Lung (tissue), 12 donors: Measurements from ENCODE around the gene PIAS1. TPM values are rescaled to one million over a fixed set of nuclear protein-coding genes. Genes with fewer than 3 reads are reported as not detected.

Source experiments
- ATAC-seq: fragments of 200-7000 bp; cut with Tn5 transposase; one replicate; pipeline ENCODE4 v1.9.1; 2020; ENCODE audit warnings: moderate number of reproducible peaks; ENCODE audit not compliant: insufficient read depth, low FRiP score
- DNase-seq, 3 donors: peaks; one replicate each; pipeline ENCODE4 v3.0.0-alpha.2; 2013 to 2017
- H3K27ac ChIP-seq, 2 donors: one replicate each; pipeline ENCODE4 v1.5.1; 2013; ENCODE audit warnings: mild to moderate bottlenecking in 2 of 2, moderate library complexity in 2 of 2, control low read depth in 1 of 2, inconsistent platforms in 1 of 2, low read depth in 1 of 2, low read length in 1 of 2
- H3K27me3 ChIP-seq, 3 donors: one replicate each; pipeline ENCODE4 v1.5.1; 2013; ENCODE audit warnings: low read length in 2 of 3; ENCODE audit not compliant: control insufficient read depth in 3 of 3, insufficient read depth in 3 of 3
- H3K36me3 ChIP-seq, 4 donors: one replicate each; pipeline ENCODE4 v1.5.1; 2013; ENCODE audit warnings: low read length in 4 of 4, mild to moderate bottlenecking in 1 of 4, moderate library complexity in 1 of 4; ENCODE audit not compliant: control insufficient read depth in 4 of 4, insufficient read depth in 4 of 4
- H3K4me1 ChIP-seq, 5 donors: one replicate each; pipeline ENCODE4 v1.5.1; 2013; ENCODE audit warnings: low read length in 5 of 5, mild to moderate bottlenecking in 2 of 5, moderate library complexity in 1 of 5; ENCODE audit not compliant: control insufficient read depth in 5 of 5, insufficient read depth in 5 of 5
- H3K4me3 ChIP-seq: one replicate; pipeline ENCODE4 v1.5.1; 2013; ENCODE audit warnings: mild to moderate bottlenecking, control low read depth, moderate library complexity
- H3K9ac ChIP-seq, 2 donors: one replicate each; pipeline ENCODE4 v1.5.1; 2013; ENCODE audit warnings: low read length in 2 of 2, control low read depth in 1 of 2; ENCODE audit not compliant: insufficient read depth in 1 of 2
- H3K9me3 ChIP-seq, 4 donors: one replicate each; pipeline ENCODE4 v1.5.1; 2013; ENCODE audit warnings: low read length in 3 of 4, mild to moderate bottlenecking in 1 of 4, moderate library complexity in 1 of 4; ENCODE audit not compliant: control insufficient read depth in 4 of 4, insufficient read depth in 3 of 4
- WGBS, 2 donors: extraction: QIAGEN DNeasy Blood & Tissue Kit; methylation state at CpG; one replicate each; pipeline ENCODE4 v1.1.7; 2013; 5-methylcytosine and 5-hydroxymethylcytosine counted together
- polyA plus RNA-seq, 2 donors: library from polyadenylated mRNA; stranded (reverse); fragments of 200-250 nt; gene quantifications; one replicate each; pipeline ENCODE4 v1.2.1, GENCODE V29; 2013
- total RNA-seq, 2 donors: library from RNA; depleted of rRNA in 1 of 2; stranded (reverse); fragments of >200 nt in 1 of 2; gene quantifications; one replicate each; pipeline ENCODE4 v1.2.1, GENCODE V29; 2014 to 2021
- TF ChIP-seq, protein P1 (sequence below): IDR thresholded peaks from 2 replicates; pipeline ENCODE4 v1.5.1; 2012; ENCODE audit warnings: mild to moderate bottlenecking; ENCODE audit errors: control extremely low read depth, extremely low read depth
- donor health status: control.
- donor health status: control.
- donor health status: Bipolar disorder and iron deficiency.
- donor health status: healthy.
- donor health status: DM: yes; HTN: yes; CAD: no.

Gene PIAS1
- total and polyA plus RNA-seq, 4 donors: 14.6 to 157 (median 30.4) TPM

DNA sequence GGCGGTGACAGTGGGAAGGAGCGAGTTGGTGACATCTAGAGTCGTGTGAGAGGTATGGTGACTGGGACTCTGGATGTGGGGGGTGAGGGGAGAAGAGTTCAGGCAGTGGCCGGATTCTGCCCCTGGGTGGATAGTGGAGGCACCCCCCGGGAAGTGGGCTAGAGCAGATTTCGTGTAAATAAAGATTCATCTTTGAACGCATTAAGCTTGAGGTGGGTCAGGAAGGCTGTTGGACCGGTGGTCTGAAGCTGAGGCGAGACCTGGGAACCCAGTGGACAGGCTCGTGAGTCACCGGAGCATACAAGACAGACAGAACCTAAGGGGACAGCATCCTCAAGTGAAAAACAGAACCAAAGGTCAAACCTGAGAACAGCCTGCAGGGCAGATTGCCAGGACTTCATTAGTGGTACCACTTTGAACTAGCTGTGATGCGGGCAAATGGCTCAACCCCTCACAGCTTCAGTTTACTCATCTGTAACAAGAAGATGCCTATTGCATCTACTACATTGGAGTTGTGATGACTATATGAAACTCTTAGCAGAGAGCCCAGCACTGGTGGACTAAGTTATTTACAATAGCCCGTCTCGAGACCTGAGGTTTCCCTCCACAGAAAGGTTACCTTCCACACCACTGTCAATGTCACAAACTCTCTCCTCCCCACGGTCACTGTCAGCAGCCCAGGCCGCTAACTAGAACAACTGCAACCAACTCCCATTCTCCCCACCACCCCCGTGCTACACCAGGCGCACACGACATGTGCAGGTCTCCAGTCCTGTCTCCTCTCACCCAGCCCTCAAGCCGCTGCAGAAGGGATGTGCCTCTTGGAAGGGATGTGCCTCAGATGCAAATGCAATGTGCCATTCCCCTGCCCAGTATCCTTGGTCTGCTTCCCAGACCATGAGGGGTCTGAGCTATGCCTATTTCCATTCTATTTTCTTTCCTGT, 176.3 kb downstream of the PIAS1 start:
- no peak for ATAC-seq
- Histone ChIP-seq H3K9ac (peak overlapping the region; percentile 24 to 49), H3K9me3 (no peaks in the 10 kb centered on the region), H3K36me3 (no peaks in the 10 kb centered on the region), H3K4me3 (peak overlapping the region; percentile 84), H3K4me1 (peaks cover 3 to 39% (median 6%) of the 10 kb centered on the region in 5 donors), H3K27ac (peak overlapping the region in 1 of 2 donors; percentile 68), H3K27me3 (no peaks in the 10 kb centered on the region)
- peak in 2 of 3 donors; percentile 14 to 36 for DNase-seq
- TF ChIP-seq, protein P1, sequence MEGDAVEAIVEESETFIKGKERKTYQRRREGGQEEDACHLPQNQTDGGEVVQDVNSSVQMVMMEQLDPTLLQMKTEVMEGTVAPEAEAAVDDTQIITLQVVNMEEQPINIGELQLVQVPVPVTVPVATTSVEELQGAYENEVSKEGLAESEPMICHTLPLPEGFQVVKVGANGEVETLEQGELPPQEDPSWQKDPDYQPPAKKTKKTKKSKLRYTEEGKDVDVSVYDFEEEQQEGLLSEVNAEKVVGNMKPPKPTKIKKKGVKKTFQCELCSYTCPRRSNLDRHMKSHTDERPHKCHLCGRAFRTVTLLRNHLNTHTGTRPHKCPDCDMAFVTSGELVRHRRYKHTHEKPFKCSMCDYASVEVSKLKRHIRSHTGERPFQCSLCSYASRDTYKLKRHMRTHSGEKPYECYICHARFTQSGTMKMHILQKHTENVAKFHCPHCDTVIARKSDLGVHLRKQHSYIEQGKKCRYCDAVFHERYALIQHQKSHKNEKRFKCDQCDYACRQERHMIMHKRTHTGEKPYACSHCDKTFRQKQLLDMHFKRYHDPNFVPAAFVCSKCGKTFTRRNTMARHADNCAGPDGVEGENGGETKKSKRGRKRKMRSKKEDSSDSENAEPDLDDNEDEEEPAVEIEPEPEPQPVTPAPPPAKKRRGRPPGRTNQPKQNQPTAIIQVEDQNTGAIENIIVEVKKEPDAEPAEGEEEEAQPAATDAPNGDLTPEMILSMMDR: no peak
- WGBS, 2 donors: 58 to 59% methylated on average over 20 of the region's 20 CpGs

GRCh38 chr15:68231102-68231818, 177.1 kb downstream of the PIAS1 start:
- Histone ChIP-seq H3K36me3 (no peaks in the 10 kb centered on the region), H3K4me3 (no peak overlapping the region), H3K9me3 (no peaks in the 10 kb centered on the region), H3K4me1 (peaks cover 3 to 39% (median 6%) of the 10 kb centered on the region in 5 donors), H3K27me3 (no peaks in the 10 kb centered on the region), H3K9ac (no peak overlapping the region), H3K27ac (no peak overlapping the region)
- DNase-seq (peak; percentile 54 to 79 (median 66)), ATAC-seq (no peak)
- 88% methylated on average over 9 of the region's 9 CpGs for WGBS, 2 donors
- TF ChIP-seq, protein P1: no peak

- TF ChIP-seq, protein P1: no peak
- H3K9ac ChIP-seq: no peak overlapping the region
- H3K27me3 ChIP-seq: no peaks in the 10 kb centered on the region
- H3K4me1 ChIP-seq: peaks cover 3 to 39% (median 6%) of the 10 kb centered on the region in 5 donors
- H3K9me3 ChIP-seq: no peaks in the 10 kb centered on the region
- no peak overlapping the region for H3K27ac ChIP-seq
- ATAC-seq: no peak
- no peaks in the 10 kb centered on the region for H3K36me3 ChIP-seq
- no peak overlapping the region for H3K4me3 ChIP-seq
- WGBS, 2 donors: 80 to 81% methylated on average over 6 of the region's 6 CpGs
- no peak for DNase-seq
Measured at GRCh38 chr15:68232449-68232848, 178.3 kb downstream of the PIAS1 start.
